HT-29 (cell line): ENCODE data around the gene CNN3. TPM values are rescaled to one million over a fixed set of nuclear protein-coding genes. Genes with fewer than 3 reads are reported as not detected.

ENCODE experiments used
- DNase-seq: peaks from one replicate; pipeline ENCODE4 v3.0.0-alpha.2; 2015; ENCODE audit warnings: low spot score
- total RNA-seq: library from RNA; depleted of rRNA; stranded (reverse); fragments of >200 nt; shearing (Covaris generic); gene quantifications from 2 replicates; pipeline ENCODE4 v1.2.3, GENCODE V29; 2014

The CNN3 gene
- total RNA-seq, 1 experiment from 2014 or later: 3.2 TPM

GRCh38 chr1:94922761-94923331, 4.1 kb downstream of the CNN3 start:
- no peak for DNase-seq

GRCh38 chr1:94921977-94922376, 4.9 kb downstream of the CNN3 start:
- DNase-seq: no peak

- no peak for DNase-seq
These were observed 6.8 kb downstream of the CNN3 start for GRCh38 chr1:94920061-94920460.

- DNase-seq: no peak
These were observed 7.5 kb downstream of the CNN3 start for GRCh38 chr1:94919241-94920030.

- no peak for DNase-seq
These were observed 9.7 kb downstream of the CNN3 start for GRCh38 chr1:94917251-94917650.

- DNase-seq: no peak
These were observed 14.4 kb downstream of the CNN3 start for GRCh38 chr1:94912263-94913184.

- DNase-seq: no peak
These were observed 17.4 kb downstream of the CNN3 start for GRCh38 chr1:94909486-94909885.

- DNase-seq: no peak
These were observed 17.9 kb downstream of the CNN3 start for GRCh38 chr1:94908965-94909364.

- DNase-seq: no peak
These were observed 18.7 kb downstream of the CNN3 start for GRCh38 chr1:94908190-94908589.

GRCh38 chr1:94907136-94907535, 19.8 kb downstream of the CNN3 start:
- DNase-seq: no peak

- no peak for DNase-seq
These were observed 20.5 kb downstream of the CNN3 start for GRCh38 chr1:94906382-94906781.

- DNase-seq: no peak
These were observed 21.7 kb downstream of the CNN3 start for GRCh38 chr1:94905207-94905606.

GRCh38 chr1:94903280-94904009, 23.5 kb downstream of the CNN3 start:
- DNase-seq: no peak

GRCh38 chr1:94901841-94902240, 25.1 kb downstream of the CNN3 start:
- DNase-seq: no peak

- no peak for DNase-seq
These were observed 27.2 kb downstream of the CNN3 start for GRCh38 chr1:94899756-94900155.

GRCh38 chr1:94898491-94899385, 28.2 kb downstream of the CNN3 start:
- DNase-seq: no peak

- DNase-seq: no peak
These were observed 31.4 kb downstream of the CNN3 start for GRCh38 chr1:94895518-94895917.

- no peak for DNase-seq
These were observed 32.3 kb downstream of the CNN3 start for GRCh38 chr1:94894630-94895029.

- DNase-seq: no peak
These were observed 34.2 kb downstream of the CNN3 start for GRCh38 chr1:94892604-94893254.

- DNase-seq: no peak
These were observed 38.7 kb downstream of the CNN3 start for GRCh38 chr1:94888201-94888600.
